NCI-H82 treated with DMSO at 0.1 percent for 48 hours (cell line): Measurements from ENCODE around the gene ALDH1A3.

Experiments
- DNase-seq: peaks from one replicate; lab custom pipeline; 2025; ENCODE audit not compliant: unreplicated experiment; lab: John Stamatoyannopoulos, UW

Gene ALDH1A3

DNA sequence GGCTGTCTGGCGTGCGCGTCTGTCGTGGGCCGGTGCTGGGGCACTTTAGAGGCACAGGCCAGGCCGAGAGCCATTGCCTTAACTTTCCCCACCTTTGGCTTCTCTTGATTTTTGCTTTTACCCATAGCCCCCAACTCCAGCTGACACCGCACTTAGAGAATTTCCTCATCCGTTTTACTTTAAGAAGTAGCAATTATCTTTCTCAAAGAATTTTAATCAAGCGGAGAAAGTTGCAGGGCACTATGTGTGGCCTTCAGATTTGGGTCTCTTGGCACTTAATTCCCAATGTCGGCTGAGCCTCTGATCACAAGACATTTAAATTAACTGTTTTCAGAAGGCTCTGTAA lies 1.2 kb downstream of the ALDH1A3 start:
- DNase-seq, result no peak

DNA sequence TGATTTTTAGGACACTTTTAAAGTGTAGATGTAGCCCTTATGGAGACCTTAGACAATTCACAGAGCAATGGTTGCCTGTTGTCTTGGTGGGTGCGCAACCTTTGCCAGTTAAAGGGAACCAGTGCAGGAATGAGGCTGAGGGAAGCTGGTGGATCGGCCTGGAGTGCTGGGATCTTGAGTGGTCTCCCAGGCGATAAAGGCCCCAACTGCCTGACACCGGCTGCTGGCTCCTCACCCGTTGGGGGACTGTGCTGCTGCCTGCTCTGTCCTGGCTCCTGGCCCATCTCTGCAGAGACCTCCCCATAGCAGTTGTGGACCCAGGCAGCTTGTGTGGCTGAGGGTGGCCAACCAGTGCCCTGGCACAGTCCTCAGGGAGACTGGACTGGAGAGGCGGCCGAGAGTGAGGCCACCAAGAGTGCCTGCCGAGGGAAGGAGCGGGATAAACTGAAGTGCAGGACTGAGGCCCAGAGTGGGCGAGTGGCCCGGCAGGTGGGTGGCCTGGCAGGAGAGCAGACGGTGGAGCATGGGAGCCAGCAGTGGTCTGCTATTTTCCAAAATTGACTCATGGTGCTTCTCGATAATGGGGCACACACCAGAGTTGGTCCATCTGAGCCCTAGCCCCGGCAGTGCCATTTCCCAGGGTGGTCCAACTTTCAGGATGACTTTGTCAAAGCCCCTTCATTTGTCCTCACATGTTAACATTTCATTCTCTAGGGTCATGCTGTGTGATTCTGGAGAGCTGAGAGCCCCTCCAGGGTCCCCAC lies 2.1 kb downstream of the ALDH1A3 start:
- no peak for DNase-seq

DNA sequence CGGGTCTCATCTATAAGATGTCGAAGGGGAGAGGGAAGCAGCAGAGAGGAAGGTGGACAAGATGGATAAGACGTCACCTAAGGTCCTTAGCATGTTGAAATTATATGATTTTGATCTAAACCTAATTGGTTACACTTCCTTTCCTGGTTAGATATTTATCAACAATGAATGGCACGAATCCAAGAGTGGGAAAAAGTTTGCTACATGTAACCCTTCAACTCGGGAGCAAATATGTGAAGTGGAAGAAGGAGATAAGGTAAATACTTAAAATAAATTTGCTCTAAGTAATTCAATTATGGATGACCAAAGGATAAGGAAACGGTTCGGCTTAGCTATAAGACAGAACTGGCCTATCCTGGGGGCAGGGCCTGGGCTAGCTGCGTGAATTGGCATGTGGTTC lies 5.5 kb downstream of the ALDH1A3 start:
- no peak for DNase-seq

DNA sequence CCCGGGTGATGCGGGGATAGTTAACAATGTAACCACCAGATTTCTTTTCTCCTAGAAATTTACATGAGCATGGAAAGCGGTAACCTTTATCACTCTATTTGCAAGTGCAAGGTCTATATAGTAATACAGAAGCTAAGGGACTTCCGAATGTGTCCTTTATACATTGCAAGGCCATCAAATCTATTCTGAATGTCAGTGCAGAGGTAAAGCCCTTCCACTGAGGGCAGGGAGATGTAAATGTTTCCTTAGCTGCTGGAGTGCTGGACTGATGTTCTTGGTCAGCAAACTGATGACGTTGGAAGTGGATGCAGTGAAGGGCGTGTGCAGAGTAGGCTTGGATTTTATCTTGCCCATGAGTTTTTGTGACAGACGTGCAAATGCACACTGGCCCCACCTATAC lies 6.2 kb downstream of the ALDH1A3 start:
- no peak for DNase-seq

DNA sequence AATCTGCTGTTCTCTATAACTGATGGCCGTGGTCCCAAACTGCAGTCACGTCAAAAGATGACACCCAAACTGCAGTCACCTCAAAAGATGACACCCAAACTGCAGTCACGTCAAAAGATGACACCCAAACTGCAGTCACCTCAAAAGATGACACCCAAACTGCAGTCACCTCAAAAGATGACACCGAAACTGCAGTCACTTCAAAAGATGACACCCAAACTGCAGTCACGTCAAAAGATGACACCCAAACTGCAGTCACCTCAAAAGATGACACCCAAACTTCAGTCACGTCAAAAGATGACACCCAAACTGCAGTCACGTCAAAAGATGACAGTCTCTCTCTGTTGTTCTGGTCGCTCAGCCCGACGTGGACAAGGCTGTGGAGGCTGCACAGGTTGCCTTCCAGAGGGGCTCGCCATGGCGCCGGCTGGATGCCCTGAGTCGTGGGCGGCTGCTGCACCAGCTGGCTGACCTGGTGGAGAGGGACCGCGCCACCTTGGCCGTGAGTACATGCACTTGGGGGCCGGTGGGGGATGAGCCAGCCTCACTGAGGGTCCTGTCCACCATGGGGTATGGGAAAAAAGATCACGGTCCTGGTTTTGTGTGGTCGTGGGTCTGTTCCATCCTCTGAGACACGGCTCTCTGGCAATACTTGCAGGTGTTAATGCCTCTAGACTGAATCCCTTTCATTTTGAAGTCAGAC lies 7.7 kb downstream of the ALDH1A3 start:
- no peak for DNase-seq

DNA sequence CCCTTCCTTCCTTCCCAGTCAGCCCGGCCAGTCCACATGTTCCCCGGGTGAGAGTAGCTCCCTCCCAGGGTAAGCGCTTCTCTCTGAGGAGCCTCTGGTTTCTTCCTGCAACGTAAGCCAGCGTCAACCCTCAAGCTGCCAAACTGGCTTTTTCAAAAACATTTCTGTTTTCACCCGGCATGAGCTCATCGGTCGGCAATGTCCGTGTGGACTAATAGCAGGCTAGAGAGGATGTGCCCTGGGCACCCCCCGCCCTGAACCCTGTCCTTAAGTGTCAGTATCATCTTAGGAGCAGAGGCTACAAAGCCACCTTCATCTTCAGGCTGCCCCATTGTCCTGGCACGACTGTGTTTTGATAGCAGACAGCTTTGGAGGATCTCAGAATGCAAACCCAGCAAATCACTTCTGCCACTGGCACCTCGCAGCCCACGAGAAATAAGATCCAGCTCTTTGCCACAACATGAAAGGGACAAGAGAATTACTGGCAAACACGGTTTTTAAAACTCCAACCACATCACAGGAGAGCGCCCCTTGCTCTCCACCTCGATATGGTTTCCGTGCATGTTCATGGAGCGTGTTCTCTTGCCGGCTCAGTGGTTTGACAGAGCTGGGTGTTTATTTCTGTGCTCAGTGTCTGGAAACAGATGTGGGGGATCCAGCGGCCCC lies 9.9 kb downstream of the ALDH1A3 start:
- DNase-seq, result no peak

DNA sequence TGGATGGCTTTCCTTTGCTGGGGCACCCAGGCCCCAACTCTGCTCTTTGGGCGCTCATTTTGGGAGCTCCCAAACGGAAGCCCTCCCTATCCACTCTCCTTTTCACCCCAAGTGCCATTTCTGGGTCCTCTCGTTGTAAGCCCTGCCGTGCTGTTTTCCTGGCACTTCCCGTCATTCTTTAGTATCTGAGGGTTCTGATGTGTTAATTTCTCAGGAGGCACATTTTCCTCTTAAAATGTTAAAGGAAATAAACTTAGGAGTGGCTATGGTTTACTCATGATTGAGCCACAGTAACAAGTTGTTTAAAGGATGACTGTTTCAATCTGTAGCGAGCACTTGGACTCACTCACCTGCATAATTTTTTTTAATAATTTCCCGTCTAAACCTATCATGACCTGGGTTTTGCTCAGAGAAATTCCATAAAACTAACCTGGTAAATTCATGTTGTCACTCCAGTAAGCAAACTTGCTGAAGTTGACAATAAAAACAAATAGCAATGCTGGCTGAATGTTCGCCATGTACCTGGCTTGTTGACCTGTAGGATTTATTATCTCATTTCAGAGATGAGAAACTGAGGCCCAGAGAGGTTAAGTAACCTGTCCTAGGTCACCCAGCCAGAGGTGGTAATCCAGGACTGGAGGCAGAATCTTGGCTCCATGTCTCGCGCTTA lies 10.6 kb downstream of the ALDH1A3 start:
- DNase-seq, result no peak

DNA sequence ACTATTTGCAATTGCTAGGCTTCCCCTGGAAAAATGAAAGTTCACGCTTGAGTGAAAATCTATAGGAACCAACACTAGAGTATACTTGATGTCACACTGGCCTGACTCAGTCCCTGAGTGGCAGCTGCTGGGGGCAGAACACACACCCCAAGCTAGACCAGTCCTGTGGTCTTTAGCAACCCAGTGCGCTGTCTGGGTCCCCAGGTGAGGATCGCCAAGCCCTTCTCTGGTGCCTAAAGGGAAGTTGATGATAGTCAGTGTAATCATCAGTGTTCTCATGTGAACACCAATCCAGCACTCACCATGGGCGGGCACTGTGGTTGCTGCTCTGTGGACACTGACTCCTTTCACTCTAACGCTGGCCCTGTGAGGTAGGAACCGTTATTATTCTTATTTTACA lies 11.2 kb downstream of the ALDH1A3 start:
- DNase-seq, result no peak

DNA sequence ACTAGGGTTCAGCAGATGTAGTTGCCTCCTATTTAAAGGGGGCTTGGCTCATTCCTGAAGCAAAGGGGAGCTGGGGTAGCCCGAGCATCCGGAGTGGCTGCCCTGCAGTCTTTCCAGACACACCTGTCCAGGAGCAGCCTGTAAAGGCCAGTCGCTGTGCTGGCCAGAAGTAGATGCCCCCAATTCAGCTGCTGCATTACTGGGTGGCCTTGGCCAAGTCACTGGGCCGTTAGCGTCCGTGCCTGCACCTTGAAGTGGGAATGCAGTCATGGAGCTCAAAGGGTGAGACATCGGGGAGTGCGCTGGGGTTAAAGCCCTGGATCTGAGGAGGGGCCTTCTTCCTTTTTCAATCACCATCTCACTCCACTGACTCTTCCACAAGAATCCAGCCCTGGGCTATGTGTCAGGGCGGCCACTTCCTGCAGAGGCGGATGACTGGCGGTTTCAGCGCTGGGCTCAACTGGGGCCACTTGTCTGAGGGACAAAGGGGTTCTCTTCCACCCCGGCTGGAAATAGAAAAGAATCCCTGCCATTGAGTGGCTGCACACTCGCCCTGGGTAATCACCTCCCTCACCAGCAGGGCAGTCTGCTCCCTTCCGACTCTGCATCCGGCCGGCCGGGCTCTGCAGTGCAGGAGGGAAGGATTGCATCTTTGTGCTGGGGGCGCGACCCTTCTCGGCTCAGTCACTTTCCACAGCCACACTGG lies 11.8 kb downstream of the ALDH1A3 start:
- DNase-seq, result no peak

DNA sequence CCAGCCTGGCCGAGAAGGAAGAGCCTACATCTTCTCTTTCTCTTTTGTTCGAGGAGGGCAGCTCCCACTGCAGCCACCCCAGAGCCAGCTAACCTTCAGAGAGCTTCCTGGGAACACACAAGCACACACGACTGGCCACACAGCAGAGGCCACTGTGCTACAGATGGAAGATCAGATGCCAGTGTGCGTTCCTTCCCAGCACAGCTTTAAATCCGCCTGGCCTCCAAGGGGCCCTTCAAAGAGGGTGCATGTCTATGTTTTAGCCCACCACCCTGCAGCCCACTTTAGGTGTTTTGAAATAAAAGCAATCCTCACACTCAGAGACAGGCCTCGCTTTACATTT lies 12.4 kb downstream of the ALDH1A3 start:
- no peak for DNase-seq

DNA sequence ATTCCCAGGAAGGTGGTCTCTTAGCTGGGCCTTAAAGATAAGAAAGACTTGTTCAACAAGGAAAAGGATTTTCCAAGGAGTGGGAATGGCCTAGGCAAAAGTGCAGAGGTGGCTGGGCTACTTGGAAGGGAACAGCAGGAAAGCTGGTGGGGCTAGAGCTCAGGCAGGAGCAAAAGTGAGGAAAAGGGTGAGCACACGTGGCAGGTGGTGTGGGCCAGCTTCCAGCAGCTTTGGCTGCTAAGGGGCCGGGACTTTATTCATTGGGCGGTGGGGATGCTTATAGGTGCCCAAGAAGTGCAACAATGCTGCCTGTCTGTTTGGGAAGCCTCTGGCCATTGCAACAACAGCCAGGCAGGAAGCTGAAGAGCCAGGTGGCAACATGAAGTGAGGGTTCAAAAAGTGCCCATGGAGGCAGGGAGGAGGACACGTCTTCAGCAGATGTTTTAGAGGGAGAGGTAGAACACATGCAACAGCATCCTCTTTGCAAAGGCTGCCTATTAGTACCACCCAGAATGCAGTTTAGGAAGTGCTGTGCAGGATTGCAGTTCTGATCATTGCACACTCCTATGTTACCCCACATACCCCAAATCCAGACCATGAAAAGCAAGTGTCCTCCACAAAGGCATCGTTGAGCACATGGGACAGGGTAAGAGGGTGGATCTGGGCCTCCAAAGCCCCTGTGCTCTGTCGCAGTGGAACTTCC lies 13.8 kb downstream of the ALDH1A3 start:
- no peak for DNase-seq

DNA sequence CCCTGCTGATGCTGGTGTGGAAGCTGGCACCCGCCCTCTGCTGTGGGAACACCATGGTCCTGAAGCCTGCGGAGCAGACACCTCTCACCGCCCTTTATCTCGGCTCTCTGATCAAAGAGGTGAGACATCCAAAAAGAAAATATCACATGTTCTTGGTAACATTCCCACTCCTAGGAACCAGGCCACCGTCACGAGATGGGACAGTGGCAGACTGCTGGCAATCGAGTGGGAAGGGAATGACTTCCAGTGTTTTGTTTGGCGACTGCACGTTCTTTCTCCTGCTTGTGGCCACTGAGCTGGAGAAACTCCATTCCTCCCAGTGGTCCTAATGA lies 14.3 kb downstream of the ALDH1A3 start:
- no peak for DNase-seq

DNA sequence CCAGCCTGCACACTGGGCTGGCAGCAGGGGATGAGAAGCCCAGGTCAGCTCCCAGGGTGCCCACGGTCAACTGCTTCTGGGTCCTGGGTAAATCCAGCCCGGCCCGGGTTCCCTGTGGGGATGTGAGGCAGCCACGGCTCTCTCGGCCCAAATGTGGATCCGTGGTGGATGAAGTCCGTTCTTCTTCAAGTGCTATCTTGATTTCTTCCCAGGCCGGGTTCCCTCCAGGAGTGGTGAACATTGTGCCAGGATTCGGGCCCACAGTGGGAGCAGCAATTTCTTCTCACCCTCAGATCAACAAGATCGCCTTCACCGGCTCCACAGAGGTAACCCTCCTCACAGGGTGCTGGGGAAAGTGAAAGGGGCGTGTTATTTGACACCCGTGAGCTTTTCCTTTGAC lies 16.1 kb downstream of the ALDH1A3 start:
- DNase-seq, result no peak

DNA sequence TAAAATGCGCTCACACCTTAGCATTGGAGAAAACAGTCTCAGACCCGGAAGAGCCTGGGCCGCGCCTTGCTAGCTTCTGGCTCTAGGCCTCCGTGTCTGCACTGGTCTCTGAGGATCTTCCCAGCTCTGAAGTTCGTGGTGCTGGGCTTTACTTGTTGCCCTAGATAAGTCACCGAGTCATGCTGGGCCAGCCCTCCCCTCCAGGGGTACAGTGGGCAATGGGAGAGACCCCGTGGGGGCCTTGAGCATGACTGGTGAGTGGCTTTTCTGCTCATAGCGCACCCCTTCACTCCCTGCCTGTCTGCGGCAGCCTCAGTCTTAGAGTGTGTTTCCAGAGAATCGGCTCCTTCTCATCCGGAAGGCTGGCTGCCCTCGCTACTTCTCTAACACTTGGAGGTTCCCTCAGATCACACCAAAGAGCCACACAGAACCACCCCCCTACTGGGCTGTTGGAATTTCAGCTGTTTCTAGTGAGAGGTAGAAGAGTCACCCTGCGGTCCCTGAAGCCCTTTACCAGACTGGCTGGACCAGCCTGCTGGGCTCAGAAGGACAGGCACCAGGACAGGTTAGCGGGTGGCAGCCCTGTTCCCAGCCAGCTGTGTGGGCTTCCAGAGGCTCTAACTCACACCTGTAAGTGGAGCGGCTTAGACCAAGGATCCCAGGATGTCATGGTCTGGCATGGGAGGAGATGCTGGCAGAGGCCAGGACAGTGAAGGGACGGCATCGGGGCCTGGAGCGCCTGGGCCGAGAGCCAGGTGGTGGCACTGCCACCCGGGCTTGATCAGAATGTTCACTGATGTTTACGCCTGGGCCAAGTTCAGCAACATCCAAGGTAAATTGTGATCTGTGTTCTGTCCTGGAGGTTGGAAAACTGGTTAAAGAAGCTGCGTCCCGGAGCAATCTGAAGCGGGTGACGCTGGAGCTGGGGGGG lies 17.9 kb downstream of the ALDH1A3 start:
- no peak for DNase-seq

DNA sequence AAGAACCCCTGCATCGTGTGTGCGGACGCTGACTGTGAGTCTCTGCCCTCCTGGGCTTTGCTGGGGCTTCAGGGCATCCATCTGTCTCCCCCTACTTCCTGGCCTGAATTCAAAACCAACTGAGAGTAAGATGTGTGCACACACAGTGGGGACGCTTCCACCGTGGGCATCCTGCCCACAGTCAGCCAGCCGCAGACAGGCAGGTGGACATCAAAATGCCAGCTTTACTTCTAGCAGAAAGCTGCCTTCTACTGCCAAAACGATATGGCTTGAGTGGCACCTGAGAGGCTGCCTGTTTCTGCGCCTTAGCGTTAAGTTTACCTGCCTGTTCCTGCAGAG lies 18.5 kb downstream of the ALDH1A3 start:
- no peak for DNase-seq

DNA sequence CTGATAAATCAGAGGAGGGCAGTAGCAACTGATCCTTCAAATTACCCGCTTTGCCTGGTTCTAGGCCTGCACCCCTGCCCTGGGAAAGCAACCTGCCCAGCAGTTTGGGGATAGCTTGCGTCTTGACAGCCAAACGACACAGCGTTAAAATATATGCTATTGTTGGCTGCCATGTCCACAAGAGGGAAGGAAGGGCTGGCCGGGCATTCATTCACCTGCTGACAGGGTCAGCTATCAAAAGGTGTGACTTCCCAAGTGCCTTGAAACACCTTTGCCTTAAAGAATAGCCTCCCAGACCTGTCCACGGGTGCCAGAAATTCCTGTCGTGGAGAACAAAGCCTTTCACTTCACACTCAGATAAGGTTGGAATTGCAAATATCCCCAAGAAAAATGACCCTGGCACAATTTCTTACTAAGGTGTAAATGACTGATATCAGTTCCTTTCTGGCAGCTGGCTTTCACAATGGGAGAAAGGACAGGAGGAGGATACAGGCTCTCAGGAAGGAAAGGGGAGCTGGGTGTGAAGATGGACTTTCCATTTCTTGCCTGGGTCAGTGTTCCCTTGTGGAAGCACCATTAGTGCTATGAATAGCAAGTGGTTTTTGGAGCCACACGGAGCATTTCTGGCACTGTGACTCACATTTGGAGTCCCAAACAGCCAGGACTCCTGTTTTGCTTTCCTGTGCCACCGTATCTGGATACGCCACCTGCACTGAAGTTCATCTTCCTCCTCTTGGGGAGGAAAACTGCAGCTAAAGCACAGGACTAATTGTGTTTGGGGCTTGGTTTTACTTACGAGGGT lies 19.2 kb downstream of the ALDH1A3 start:
- no peak for DNase-seq

DNA sequence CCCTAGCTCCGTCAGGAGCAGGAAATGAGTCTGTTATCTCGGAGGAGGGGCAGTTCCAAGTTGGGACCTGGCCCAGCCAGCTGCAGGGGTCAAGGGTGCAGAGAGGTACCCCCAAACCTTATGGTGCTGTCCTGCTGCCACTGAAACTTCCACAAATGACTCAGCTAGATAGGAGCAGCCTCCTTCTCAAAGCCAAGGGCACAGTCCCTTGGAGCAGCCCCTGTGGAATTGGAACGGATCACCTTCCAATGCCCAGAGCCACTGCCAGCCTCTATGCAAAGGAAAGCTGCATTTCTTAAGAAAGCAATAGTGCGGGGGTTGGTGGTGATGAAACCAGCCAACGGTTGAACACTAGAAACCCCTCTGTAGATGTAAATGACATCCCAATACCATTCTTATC lies 20.0 kb downstream of the ALDH1A3 start:
- DNase-seq, result no peak

DNA sequence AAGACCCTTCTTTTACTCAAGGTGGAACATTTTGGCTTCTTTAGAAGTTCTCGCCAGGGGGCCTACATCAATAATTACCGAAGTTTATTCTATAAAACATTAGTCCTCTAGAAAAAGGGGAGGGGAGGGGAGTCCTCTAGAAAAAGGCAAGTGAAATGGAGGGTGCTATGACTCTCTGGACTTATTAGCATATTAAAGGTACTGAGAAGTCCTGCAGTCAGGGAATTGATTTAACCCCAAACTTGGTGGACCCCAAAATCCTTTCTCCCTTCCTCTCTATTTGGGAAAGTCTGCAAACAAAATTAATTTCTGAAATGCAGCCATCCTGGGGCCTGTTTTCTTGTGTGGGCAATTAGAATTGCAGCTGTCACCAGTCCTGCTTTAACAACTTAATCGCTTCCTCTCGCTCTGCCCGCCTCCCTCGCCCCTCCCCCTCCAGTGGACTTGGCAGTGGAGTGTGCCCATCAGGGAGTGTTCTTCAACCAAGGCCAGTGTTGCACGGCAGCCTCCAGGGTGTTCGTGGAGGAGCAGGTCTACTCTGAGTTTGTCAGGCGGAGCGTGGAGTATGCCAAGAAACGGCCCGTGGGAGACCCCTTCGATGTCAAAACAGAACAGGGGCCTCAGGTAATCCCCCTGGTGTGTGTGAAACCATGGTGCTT lies 20.6 kb downstream of the ALDH1A3 start:
- no peak for DNase-seq

DNA sequence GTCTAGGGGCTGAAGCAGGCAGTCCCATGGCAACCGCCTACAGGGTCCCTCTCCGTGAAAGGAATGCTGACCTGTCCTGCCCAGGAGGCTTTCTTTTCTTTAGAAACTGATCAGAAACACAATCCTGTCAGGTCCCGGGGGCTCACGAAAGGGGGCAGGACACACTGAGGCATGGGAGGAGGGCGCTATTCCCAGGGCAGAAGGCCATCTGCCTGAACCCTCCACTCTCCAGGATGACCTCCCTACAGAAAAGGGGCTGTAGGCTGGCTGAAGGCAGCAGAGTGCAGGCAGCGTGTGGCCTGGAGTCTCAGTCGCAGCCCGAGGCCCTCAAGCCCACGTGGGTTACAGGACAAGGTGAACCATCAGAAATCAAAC lies 21.2 kb downstream of the ALDH1A3 start:
- no peak for DNase-seq
